HG02763 (cell line): ENCODE results near the gene RAB37.

ENCODE experiments used
- ATAC-seq: cut with Tn5 transposase; IDR thresholded peaks from one replicate; pipeline ENCODE4 v1.9.1; 2021; ENCODE audit warnings: mild to moderate bottlenecking, moderate library complexity; ENCODE audit not compliant: unreplicated experiment

Gene RAB37

DNA sequence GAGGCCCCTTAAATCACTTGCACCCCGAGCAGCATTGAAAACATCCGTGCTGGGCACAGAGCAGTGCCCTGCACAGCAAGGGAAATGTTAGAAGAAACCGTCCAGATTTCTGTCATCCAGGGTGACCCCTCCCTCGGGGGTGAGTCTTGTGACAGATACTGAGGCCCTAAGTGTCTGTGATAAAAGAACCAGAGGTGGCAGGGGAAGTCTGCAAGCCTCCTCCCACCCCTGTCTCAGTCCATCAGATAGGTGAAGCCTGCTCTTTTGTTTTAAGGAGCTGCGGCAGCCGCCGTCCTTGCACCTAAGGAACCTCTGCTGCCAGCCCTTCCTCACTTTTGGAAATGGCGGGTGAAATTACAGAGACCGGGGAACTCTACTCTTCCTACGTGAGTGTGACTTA lies 39.9 kb downstream of the RAB37 start:
- ATAC-seq = no peak

DNA sequence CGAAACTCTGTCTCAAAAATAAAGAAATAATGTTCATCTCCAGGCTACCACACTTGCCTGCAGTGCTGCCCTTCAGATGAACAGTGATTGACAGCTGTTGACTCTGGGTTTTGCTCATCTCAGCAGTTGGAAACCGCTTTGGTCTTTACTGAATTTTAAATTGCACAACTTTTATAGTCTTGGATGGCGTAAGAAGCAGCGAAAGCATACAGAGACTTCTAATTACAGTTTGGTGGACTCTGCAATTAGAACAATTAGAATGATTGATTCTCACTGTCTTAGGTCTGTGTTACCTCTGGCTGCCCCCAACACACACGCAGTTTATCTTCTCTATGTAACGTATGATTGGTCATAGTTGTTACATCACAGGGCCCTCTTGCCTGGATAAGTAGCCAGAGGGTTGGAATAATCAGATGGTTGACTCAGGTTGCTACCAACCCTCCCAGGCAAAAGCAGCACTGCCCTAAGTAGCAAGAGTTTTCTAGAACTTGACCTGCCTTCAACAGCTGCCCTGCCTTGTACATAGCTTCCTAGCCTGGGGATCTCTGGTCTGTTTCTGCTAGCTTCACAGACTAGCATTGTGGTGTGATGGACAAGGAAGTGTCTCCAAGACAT lies 41.0 kb downstream of the RAB37 start:
- ATAC-seq = no peak

DNA sequence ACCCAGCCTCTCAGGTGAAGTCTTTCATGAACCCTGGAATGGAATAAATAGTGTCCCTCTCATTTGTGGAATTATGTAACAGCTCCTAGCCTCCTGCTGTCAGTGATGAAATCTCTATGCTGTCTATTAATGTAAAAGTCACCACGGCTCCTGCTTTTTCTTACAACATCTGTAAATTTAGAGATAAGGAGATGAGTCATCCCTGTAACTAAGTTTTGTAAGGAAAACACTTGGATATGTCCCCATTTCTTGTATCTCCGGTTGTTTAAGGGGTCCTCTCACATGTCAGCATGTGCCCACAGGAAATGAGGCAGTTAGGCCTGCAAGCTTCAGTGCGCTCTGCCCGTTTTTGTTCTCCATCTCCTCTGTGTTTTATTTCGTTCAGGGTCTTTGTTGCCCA lies 41.9 kb downstream of the RAB37 start:
- ATAC-seq = no peak

DNA sequence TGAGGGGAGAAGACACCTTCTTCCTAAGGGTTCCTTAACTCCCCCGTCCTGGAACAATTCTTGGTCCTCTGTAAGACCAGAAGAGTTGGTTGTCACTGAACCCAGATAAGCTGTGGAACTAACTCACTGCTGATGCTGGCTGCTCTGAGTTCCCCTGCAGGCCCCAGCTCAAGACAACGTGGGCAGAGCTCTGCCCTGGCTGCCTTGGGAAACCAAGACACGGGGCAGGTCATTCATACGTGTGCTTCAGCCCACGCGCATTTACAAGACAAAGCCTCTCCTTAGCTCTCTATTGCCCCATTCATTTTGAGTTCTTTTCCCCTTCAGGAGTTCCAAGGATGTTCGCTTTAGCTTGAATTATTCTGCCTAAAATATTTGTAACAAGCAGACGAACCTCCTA lies 42.4 kb downstream of the RAB37 start:
- ATAC-seq = no peak

DNA sequence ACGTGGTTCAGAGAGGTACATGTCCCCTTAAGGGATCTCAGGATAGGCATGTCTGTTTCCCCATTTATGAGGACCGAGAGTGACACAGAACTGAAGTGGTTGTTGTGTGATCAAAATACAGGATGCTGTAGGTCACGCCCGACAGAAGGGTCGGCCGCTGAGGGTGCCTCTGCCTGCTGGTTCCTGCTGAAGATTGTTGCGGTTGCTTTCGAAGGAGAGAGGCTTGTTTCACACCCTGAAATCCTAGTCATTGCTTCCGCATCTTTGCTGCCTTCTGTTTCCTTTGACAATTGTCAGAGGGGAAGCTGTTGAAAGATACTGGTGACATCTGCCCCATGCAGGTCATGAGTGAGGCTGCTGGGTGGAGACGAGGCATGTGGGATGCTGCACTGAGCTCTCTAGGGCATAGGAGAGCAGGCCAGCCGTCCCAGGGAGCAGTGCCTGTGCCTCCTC lies 42.9 kb downstream of the RAB37 start:
- no peak for ATAC-seq

DNA sequence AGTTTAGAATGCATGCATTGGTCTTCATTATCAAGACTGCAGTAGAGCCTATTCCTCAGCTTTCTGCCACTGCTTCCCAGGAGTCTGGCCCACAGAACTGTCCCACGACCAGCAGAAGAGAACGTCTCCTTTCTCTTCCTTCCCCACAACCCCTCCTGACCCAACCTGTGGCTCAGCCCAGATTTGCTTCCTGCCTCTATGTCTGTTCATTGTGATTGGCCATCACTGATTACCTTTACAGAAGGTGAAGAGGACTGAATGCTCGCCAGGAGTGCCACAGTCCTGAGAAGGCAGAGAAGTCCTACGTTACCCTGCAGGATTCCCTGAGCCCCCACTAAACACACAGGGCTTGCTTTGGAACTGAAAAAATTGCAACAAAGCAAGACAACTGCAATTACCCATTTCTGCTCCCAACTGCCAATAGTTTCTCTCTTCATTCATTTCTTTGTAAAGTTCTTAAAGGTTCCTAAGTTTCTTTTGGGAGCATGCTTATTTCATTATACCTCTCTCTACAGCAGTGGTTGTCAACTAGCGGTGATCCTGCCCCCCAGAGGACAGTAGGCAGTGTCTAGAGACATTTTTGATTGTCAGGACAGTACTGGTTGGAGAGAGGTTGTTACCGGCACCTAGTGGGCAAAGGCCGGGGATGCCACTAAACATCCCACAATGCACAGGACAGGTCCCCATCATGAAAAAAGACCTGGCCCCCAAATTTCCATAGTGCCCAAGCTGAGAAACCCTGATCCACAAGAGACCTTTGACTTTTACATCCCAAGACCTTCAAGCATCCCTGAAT lies 43.6 kb downstream of the RAB37 start:
- ATAC-seq = no peak

DNA sequence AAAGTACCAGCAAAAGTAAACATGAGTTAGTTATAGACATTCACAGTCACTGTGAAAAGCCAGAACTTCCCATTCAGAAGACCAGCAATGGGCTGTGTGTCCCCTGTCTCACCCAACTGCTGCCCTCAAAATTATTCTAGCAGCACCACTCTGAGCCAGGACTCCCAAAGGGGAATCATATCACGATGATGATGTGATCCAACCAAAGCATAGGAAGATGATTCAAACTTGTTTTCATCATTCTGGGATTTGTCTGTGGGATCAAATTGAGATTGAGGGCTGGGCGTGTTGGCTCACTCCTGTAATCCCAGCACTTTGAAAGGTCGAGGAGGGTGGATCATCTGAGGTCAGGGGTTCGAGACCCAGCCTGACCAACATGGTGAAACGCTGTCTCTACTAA lies 45.5 kb downstream of the RAB37 start:
- ATAC-seq = no peak

DNA sequence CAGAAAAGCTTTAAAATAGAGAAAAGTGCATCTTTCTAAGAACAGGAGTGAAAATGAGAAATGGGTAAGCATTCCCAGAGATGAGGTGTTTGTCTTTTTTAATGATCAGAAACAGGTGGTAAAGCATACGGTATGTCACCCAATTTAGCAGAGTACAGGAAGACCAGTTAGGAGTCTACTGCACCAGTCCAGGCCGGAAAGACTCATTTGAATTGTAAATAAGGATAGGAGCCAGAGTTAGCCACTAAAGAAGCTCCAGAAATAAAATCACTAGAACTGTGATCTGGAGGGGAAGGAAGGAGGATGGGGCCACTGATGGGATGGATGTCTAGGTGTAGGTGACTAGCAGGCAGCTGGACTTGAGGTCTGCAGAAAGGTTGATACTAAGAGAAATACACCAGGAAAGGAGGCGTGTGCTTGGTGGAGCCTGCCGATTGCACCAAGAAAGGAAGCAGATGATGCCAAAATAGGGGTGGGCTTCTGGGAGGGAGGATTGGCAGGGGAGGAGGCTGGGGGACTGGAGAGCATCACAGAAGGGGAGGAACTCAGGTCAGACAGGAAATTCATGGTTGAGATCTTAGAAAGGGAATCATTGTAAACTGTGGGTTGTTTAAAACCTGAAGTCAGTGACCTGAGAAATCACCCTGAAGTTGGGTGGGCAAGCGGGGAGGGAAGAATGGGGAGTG lies 47.2 kb downstream of the RAB37 start:
- no peak for ATAC-seq

DNA sequence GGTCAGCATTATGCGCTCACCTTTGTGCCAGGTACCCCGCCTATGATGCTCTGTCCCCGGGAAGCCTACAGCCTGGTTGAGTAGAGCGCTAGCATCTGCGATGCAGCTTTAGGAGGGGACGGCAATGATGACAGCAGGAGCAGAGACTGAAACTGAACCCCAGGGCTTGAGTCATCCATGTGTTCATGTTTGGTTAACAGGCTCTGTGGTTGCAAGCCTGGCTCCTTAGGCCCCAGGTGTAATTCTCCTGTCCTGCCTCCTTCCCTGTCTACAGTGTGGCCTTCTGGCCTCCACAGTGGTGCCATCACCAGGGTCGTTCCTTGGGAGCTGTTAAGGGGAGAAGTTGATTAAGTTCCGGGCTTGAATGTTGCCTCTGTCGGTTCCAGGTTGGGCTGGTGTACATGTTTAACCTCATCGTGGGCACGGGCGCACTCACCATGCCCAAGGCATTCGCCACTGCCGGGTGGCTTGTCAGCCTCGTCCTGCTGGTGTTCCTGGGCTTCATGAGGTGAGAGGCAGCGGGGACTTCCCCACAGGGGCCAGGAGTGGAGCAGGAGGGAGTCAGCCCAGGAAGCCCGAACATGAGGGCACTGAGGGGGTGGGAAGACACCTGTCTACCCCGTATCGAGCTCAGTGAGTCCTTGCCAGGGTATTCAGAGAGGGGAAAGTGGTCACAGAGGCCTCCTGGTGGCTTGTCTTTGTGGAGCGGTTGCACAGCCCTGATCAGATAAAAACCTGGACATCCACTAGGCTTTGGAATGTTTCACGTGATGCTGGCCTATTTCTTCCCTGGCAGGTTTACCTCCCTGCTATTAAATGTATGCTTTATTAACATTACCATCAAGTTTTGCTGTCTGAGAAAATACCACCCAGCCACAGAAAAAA lies 48.3 kb downstream of the RAB37 start:
- no peak for ATAC-seq

DNA sequence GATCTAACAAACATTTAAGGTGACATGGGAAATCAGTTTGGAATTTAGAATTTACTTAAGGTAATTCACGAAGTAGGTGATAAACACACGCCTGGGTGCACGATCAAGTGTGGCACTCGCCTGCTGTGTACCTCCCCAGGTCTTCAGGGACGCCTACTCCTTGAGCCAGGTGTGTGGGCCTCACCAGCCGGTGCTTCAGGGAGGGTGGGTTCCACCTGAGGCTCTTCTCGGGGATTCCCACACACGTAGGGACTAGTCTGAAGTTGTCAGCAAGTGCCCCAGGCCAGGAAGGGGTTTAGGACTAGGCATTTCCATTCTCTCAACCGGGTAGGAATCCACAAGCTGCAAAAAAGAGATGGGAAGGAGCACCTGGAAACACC lies 48.9 kb downstream of the RAB37 start:
- ATAC-seq = no peak

DNA sequence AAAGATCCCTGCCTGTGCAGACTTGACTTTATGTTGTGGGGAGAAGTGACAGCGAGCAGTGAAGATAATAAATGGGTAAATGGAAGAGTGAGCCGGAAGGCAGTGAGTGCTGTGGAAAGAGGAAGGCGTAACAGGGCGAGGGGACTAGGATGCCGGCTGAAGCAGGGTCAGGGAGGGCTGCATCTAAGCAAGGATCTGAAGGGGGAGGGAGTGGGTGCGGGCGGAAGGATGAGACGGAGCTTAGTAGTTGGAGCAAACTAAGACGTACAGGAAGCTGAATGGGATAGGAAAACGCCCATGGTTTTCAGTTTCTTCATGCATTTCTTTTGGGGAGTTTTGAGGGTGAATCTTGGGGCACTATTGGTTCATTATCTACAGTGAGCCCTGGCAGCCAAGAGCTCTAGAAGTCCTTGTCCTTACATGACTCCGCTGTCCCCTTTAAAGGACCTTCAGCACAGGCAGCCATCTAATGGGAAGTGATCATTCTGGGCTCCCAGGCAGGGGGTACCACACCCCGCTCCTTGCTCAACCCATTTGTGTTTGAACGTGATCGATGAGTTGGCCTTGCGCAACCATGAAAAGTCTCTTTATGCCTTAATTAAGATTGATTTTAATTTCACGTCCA lies 49.5 kb downstream of the RAB37 start:
- ATAC-seq = no peak

DNA sequence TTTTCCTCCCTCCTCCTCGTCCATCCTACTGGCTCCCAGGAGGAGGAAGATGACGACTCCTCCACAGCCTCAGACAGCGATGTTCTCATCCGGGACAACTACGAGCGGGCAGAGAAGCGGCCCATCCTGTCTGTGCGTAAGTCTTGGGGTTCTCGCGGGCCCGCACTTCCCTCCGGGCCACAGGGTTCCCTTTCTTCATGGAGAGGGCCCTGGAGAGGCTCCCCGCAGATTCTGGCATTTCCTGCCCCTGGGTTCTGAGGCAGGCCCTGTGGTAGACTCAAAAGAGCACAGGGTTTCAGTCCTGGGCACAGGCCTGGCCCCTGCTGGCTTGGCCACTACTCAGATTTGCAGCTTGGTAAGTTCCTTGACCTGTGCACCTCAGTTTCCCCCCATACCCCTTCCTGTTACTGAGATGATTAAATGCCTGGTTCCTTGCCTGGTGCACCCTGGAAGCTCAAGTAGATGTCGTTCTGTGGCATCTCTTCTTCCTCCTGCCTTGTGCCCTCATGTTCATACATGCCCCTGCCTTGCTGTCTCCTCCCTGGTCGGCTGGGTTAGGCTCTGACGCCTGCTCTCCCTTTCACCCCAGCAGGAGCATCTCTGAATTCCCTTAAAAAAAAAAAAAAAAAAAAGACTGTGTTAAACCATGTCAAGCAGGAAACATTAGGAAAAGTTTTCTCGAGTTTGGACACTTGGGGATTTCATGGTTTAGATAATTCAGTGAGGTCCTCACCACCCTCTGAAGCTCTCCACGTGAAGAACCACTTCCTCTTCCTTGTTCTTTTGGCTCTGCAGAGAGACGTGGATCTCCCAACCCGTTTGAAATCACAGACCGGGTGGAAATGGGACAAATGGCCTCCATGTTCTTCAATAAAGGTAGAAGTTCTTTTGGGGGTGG lies 53.4 kb downstream of the RAB37 start:
- ATAC-seq = no peak

DNA sequence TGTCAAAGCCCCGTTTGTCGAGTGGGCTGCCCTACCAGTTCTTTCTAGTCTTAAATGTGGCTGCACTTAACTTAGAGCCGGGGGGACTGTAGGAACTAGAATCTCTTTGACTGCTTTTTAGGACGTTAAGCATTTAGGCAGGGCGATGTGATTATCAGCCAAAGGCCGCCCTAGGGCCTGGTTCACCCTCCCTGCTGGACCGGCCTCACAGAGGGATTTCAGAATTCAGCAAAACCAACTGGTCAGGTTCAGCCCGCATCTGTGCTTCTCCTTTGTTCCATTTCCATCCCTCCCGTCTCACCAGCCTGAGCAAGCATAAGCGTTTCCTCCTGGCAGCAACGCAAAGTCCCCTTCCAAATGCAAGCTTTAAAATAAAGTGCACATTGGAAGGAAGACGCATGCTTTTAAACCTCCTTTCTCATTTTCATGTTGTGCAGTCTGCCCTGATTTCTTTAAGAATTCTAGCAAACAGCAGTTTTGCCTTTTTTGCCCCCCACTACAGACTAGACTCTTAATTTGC lies 55.6 kb downstream of the RAB37 start:
- no peak for ATAC-seq

DNA sequence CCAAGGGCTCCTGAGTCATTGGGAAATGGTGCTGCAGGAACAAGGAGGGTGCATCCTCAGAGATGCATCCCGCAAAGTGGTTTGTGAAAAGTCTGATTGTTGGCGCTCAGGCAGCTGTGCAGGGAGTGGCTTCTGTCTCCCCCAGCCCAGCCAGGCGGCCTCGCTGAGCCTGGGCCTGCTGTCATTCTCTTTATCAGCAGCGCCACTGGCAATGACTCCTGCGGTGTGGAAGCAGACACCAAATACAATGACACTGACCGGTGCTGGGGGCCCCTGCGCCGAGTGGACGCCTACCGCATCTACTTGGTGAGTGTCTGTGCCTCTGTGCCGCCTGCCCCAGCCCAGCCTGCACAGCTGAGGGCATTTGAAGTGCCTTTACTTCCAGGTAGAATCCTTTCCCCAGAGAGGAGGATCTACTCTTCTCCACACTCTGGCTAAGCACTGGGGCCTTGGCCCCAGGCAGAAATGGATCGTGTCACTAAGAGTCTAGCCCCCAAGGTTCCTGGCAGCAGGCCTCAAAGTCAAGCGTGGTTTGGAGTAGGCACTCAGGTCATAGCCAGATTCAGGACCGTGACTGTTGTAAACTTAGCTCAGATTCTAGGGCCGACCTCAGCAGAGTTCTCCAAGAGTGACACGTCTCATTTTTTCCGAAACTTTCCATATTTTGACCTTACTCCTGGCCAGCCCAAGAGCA lies 58.4 kb downstream of the RAB37 start:
- ATAC-seq = no peak

DNA sequence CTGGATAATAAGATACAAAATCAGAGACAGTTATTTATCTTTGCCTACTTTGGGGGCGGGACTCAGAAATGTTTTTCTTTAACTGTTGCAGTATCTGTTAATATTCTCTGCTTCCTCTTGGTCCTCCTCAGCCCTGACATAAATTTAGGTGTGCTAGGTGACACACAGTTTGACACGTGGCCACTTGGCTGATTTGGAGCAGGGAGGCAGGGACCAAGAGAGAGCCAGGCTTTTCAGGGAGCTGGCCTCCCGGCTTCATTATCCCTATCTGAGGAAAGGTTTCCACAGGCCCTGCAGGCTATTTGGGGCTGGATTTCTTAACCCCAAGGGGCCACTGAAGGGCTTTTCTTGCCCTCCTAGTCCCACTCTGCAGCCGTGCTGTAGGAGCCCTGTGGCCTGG lies 59.2 kb downstream of the RAB37 start:
- no peak for ATAC-seq

DNA sequence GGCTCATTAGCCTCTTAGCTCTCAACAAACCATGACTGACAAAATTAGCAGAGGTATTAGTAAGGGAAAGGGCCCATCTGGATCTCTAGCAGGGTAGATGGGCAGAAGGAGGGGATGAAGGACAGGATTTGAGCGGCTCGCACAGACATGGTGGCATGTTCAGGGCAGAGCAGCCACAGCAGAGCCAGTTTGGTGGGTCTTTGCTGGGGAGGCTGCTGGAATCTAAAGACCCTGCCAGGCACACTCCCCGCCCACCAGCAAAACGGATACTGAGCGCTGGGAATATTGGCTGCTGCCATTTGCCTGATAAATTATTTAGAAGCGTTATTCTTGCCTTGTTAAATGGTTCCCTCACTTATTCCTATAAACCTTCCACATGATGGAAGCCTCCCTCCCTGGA lies 59.8 kb downstream of the RAB37 start:
- no peak for ATAC-seq
